HG02571 (cell line): ENCODE data around the gene TTLL3.
A peak's percentile ranks its signal among the peaks of the same experiment; 100 is the strongest.
"Not testable (repeated sequence)": the region's sequence is repeated elsewhere in the genome, so short reads cannot be mapped to it uniquely, and the experiment has no call there.

Experiments used
- ATAC-seq: cut with Tn5 transposase; IDR thresholded peaks from one replicate; pipeline ENCODE4 v1.9.1; 2021; ENCODE audit warnings: mild to moderate bottlenecking, moderate library complexity; ENCODE audit not compliant: unreplicated experiment

The TTLL3 gene

GRCh38 chr3:9834520-9835380, 24.7 kb downstream of the TTLL3 start:
- no peak for ATAC-seq

GRCh38 chr3:9837701-9838582, 27.9 kb downstream of the TTLL3 start:
- ATAC-seq, result no peak

- no peak for ATAC-seq
Observed at GRCh38 chr3:9838856-9839255, 28.8 kb downstream of the TTLL3 start.

GRCh38 chr3:9841015-9841414, 31.0 kb downstream of the TTLL3 start:
- no peak for ATAC-seq

DNA sequence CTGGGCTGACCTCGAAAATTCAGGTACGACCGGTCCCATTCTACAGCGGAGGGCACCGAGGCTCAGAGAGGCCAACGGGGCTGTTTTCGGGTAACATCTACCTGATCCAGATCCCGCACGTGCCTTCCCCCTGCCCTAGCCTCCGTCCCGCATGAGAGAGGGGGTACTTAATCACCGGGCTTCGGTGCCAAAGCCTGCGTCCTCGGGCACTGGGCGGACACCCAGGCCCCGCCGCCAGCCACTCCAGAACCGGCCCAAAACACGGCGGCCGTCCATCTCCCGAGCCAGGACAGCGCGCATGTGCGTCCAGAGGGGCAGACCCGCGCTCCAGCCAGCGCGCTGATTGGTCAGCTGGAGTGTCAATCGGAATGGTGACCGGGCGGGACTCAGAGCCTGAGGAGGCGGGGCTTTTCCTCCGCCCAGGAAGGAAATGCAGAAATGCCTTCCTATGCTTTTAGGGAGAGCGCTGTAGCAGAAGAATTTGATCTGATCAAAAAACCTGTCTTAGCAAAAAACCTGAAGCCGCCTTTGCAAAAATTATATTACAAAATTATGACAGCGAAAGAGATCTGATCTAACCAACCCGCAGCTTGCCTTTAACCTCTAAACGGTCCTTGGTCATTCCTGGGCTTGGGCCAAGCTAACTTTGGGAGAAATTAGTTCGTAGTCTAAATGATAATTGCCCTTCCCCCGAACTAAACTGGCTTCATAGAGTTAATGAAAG, 33.8 kb downstream of the TTLL3 start, which contains the start of gene RPUSD3:
Gene RPUSD3, minus strand, starts transcription at position 294 of the 724 bp plus-strand sequence. Its CDS starts 18 bp downstream, at position 276.
- peak; percentile 97 for ATAC-seq

GRCh38 chr3:9846231-9846630, 36.2 kb downstream of the TTLL3 start:
- no peak for ATAC-seq

- ATAC-seq, result no peak
Observed at GRCh38 chr3:9846931-9847488, 36.9 kb downstream of the TTLL3 start.

GRCh38 chr3:9847870-9848269, 37.8 kb downstream of the TTLL3 start:
- not testable (repeated sequence) for ATAC-seq

GRCh38 chr3:9848860-9849259, 38.8 kb downstream of the TTLL3 start:
- ATAC-seq, result not testable (repeated sequence)

GRCh38 chr3:9851383-9851782, 41.3 kb downstream of the TTLL3 start:
- ATAC-seq, result not testable (repeated sequence)

DNA sequence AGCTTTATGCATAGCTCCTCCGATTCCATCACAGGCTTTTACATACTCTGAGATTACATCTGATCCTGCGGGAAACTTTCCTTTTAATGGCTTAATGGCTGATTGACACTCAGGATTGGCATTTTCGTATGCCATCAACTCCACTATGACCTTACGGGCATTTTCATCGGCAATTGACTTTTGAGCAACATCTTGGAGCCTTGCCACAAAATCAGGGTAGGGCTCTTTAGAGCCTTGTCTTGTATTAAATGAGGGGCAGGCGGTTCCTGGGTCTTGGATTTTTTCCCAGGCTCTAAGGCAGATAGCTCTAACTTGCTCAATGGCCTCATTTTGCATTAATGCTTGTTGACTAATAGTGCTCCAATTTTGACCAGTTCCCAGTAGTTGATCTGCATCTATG, 41.9 kb downstream of the TTLL3 start:
- not testable (repeated sequence) for ATAC-seq

DNA sequence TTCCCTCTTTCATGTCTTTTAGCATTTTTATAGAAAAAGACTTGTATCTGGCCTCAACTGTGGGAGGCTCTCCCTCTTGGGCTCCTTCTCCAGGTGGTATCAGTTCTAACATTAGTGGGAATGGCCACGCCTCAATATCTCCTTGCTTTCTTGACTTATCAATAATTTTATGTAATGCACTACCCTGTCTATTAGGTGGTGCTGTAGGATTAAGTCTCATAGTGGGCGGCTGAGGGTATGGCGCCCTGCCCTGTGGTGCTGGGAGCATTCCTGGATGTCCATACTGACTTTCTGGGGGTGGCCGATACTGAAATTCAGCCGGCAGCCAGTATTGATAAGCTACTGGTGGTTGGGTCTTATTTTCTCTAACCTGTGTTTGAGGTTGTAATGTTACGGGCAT, 42.5 kb downstream of the TTLL3 start:
- ATAC-seq, result no peak

DNA sequence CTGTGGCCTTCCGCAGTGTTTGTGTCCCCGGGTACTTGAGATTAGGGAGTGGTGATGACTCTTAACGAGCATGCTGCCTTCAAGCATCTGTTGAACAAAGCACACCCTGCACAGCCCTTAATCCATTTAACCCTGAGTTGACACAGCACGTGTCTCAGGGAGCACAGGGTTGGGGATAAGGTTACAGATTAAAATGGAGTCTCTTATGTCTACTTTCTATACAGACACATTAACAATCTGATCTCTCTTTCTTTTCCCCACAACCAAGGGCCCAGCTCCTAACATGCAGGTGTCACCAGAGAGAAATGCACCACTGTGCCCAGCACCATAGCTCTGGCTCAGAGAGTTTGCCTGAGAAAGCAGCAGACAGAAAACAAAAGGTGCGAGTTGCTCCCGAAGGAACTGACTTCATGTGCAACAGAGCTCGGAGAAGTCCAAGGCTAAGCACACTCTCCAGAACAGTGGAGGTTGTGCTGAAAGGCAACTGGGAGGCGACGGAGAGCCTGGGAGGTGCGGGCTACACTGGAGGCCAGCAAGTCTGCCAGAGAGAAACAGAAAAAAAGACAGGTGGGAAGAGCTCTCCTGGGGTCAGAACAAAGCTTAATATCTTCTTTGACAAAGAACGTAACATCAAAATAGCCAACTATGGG, 44.4 kb downstream of the TTLL3 start:
- ATAC-seq, result not testable (repeated sequence)

DNA sequence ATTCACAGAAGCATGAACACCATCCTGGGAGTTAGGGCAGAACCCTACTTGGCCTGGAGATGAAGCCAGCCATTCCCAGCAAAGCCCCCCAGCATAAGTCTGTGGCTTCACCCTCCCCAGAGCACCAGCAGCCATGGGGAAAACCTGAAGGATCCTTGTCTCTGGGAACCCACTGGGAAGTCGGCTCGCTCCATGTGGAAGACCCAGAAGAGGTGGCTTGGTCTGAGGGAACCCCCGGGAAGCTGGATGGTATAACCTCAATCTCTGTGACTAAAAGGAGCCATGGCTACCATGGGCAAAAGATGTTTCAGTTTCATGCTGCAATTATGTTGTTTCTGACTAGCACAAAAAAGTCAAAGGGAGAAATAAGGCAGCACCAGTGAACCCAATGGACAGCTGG, 45.5 kb downstream of the TTLL3 start:
- ATAC-seq, result no peak

GRCh38 chr3:9859530-9860025, 49.5 kb downstream of the TTLL3 start:
- no peak for ATAC-seq

DNA sequence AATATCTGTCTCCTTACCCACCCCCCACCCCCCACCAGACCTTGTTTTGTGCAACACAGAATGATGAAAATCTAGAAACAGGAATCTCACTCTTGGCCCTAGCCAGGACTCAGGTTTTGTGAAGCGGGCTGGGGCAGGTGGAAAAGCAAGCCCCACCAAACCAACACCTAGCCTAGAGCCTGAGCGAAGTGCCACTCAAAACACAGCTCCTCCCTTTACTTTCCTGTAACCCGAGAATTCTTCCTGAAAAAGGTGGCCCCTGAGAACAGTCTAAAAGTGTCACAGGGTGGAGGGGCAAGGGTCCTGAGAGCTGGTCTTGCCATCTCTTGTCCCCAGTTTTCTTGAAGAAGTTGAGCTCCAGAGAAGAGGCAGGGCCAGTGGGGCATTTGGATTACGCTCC, 51.1 kb downstream of the TTLL3 start:
- no peak for ATAC-seq

- no peak for ATAC-seq
Observed at GRCh38 chr3:9861626-9862130, 51.6 kb downstream of the TTLL3 start.

DNA sequence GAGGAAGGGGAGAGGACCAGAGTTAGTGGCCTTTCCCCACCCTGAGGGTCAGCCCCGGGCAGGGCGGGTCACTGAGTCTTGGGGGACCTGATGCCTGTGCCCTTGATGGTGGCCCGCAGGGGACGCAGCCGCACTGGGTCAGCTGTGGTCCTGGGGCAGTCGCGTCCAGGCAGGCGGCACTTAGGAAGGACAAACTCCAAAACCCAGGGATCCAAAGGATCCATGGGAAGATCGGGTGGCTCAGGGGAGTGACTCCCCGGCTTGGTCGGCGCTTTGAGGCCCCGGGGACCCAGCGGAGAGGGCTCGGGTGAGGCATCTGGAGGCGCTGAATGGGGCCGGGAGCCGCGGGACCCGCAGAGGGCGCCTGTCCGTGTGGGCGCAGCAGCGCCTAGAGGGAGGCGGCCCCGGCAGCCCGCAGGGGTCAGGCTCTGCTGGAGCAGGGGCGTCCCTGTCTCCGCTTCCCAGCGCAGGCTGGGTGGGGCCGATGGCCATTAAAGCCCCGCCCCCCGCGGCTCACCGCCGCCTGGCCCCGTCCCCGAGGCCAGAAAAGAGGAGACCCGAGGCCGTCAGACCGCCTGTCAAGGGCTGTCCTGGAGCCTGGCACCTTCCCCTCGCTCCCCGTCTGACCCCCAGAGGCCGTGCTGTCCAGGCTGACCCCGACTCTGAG, 52.5 kb downstream of the TTLL3 start:
- ATAC-seq, result no peak

DNA sequence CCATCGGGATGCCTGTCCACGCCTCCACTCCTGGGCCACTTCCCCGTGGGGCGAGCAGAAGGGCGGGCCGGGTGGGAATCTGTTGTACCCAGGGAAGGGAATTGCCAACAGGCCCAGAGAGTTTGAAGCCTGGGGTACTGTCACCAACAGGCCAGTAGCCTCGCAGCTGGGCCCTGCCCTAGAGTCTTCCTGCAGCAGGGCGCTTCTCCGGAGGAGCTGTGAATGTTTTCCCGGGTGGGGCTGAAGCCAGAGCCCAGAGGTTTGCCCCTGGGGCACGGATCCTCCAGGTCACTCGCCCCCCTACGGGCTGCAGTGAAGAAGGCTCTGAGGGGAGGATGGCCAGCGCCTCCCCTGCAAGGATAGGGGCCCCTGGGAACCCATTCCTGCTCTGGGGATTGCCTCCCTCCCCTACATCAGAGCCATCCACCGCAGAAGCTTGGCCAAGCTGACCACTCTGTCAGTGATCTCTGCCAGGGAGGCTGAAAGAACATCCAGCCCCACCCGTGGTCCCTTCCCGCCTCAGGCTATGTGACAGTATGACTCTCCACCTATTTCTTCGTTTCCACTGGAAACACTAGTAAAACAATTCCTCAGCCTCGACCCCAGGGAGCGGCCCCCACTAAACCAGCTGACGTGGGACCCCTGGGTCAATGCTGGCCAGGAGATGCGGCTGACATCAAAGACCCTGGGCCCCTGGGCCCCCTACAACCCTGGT, 53.2 kb downstream of the TTLL3 start:
- ATAC-seq, result no peak
